Mucosa of rectum (tissue), 2 donors: Measurements from ENCODE around the gene KIF6.

Experiments used
- H3K27ac ChIP-seq, 2 donors: one replicate each; pipeline ENCODE4 v1.7.0; 2013; ENCODE audit warnings: inconsistent platforms in 2 of 2, low read depth in 2 of 2, low read length in 2 of 2
- H3K27me3 ChIP-seq, 2 donors: one replicate each; pipeline ENCODE4 v1.7.0; 2013; ENCODE audit warnings: low read length in 2 of 2; ENCODE audit not compliant: control insufficient read depth in 2 of 2, insufficient read depth in 2 of 2
- H3K36me3 ChIP-seq, 2 donors: one replicate each; pipeline ENCODE4 v1.7.0; 2013; ENCODE audit warnings: low read length in 2 of 2; ENCODE audit not compliant: control insufficient read depth in 2 of 2, insufficient read depth in 2 of 2
- H3K4me1 ChIP-seq, 2 donors: one replicate each; pipeline ENCODE4 v1.7.0; 2013; ENCODE audit warnings: low read length in 2 of 2, mild to moderate bottlenecking in 1 of 2; ENCODE audit not compliant: control insufficient read depth in 2 of 2, insufficient read depth in 2 of 2
- H3K4me3 ChIP-seq, 2 donors: one replicate each; pipeline ENCODE4 v1.7.0; 2013; ENCODE audit warnings: low read length in 2 of 2
- H3K9ac ChIP-seq, 2 donors: one replicate each; pipeline ENCODE4 v1.7.0; 2013; ENCODE audit warnings: low read length in 2 of 2, low read depth in 1 of 2, mild to moderate bottlenecking in 1 of 2
- H3K9me3 ChIP-seq, 2 donors: one replicate each; pipeline ENCODE4 v1.7.0; 2013; ENCODE audit warnings: low read length in 2 of 2; ENCODE audit not compliant: control insufficient read depth in 2 of 2
- donor health status: healthy.
- donor health status: Normal muscosa, but diverticular disease.

Gene KIF6

GRCh38 chr6:39669207-39669972 lies 55.8 kb downstream of the KIF6 start:
- Histone ChIP-seq H3K27ac (no peak overlapping the region), H3K27me3 (no peaks in the 10 kb centered on the region), H3K9ac (no peak overlapping the region), H3K9me3 (peaks cover 0 to 3% of the 10 kb centered on the region in 2 donors), H3K4me1 (no peaks in the 10 kb centered on the region), H3K4me3 (no peak overlapping the region), H3K36me3 (no peaks in the 10 kb centered on the region)

- Histone ChIP-seq H3K4me1 (no peaks in the 10 kb centered on the region), H3K27ac (no peak overlapping the region), H3K9ac (no peak overlapping the region), H3K27me3 (no peaks in the 10 kb centered on the region), H3K4me3 (no peak overlapping the region), H3K36me3 (no peaks in the 10 kb centered on the region), H3K9me3 (no peaks in the 10 kb centered on the region)
Measured at GRCh38 chr6:39666706-39667489, 58.3 kb downstream of the KIF6 start.

GRCh38 chr6:39665861-39666260 lies 59.3 kb downstream of the KIF6 start:
- H3K9ac ChIP-seq: no peak overlapping the region
- no peak overlapping the region for H3K4me3 ChIP-seq
- H3K4me1 ChIP-seq: no peaks in the 10 kb centered on the region
- no peak overlapping the region for H3K27ac ChIP-seq
- H3K36me3 ChIP-seq: no peaks in the 10 kb centered on the region
- H3K9me3 ChIP-seq: no peaks in the 10 kb centered on the region
- H3K27me3 ChIP-seq: no peaks in the 10 kb centered on the region

GRCh38 chr6:39664173-39664572 lies 61.0 kb downstream of the KIF6 start:
- Histone ChIP-seq H3K27ac (no peak overlapping the region), H3K27me3 (no peaks in the 10 kb centered on the region)

GRCh38 chr6:39657355-39658135 lies 67.7 kb downstream of the KIF6 start:
- Histone ChIP-seq H3K9me3 (no peaks in the 10 kb centered on the region), H3K9ac (no peak overlapping the region), H3K36me3 (no peaks in the 10 kb centered on the region)

More at GRCh38 chr6:39664173-39664572, 61.0 kb downstream of the KIF6 start:
- Histone ChIP-seq H3K36me3 (no peaks in the 10 kb centered on the region), H3K9ac (no peak overlapping the region), H3K4me1 (no peaks in the 10 kb centered on the region), H3K9me3 (no peaks in the 10 kb centered on the region), H3K4me3 (no peak overlapping the region)

GRCh38 chr6:39654121-39654520 lies 71.1 kb downstream of the KIF6 start:
- Histone ChIP-seq H3K27ac (no peak overlapping the region), H3K4me1 (no peaks in the 10 kb centered on the region), H3K9ac (no peak overlapping the region), H3K36me3 (no peaks in the 10 kb centered on the region), H3K4me3 (no peak overlapping the region), H3K9me3 (no peaks in the 10 kb centered on the region), H3K27me3 (peaks cover 0 to 2% of the 10 kb centered on the region in 2 donors)

More at GRCh38 chr6:39657355-39658135, 67.7 kb downstream of the KIF6 start:
- Histone ChIP-seq H3K4me3 (no peak overlapping the region), H3K27ac (no peak overlapping the region), H3K27me3 (peaks cover 0 to 2% of the 10 kb centered on the region in 2 donors), H3K4me1 (no peaks in the 10 kb centered on the region)

- no peaks in the 10 kb centered on the region for H3K36me3 ChIP-seq
- no peaks in the 10 kb centered on the region for H3K9me3 ChIP-seq
- H3K9ac ChIP-seq: no peak overlapping the region
- H3K27me3 ChIP-seq: peaks cover 0 to 2% of the 10 kb centered on the region in 2 donors
- no peak overlapping the region for H3K4me3 ChIP-seq
- no peaks in the 10 kb centered on the region for H3K4me1 ChIP-seq
- no peak overlapping the region for H3K27ac ChIP-seq
Measured at GRCh38 chr6:39653612-39654011, 71.6 kb downstream of the KIF6 start.

GRCh38 chr6:39649996-39650395 lies 75.2 kb downstream of the KIF6 start:
- Histone ChIP-seq H3K9ac (no peak overlapping the region), H3K27ac (no peak overlapping the region), H3K4me3 (no peak overlapping the region), H3K27me3 (peaks cover 0 to 2% of the 10 kb centered on the region in 2 donors), H3K9me3 (no peaks in the 10 kb centered on the region), H3K4me1 (no peaks in the 10 kb centered on the region), H3K36me3 (no peaks in the 10 kb centered on the region)

GRCh38 chr6:39646751-39647420 lies 78.3 kb downstream of the KIF6 start:
- H3K27ac ChIP-seq: no peak overlapping the region

More at GRCh38 chr6:39646751-39647420, 78.3 kb downstream of the KIF6 start:
- Histone ChIP-seq H3K4me3 (no peak overlapping the region), H3K27me3 (no peaks in the 10 kb centered on the region), H3K9ac (no peak overlapping the region), H3K9me3 (no peaks in the 10 kb centered on the region), H3K36me3 (no peaks in the 10 kb centered on the region), H3K4me1 (no peaks in the 10 kb centered on the region)
